ES-I3 (cell line): Measurements from ENCODE around the gene MED13L.
A peak's percentile ranks its signal among the peaks of the same experiment; 100 is the strongest.

Source experiments
- H3K36me3 ChIP-seq: 2 replicates; pipeline ENCODE4 v1.6.1; 2013; ENCODE audit warnings: mild to moderate bottlenecking, low read length, control low read depth, moderate library complexity; ENCODE audit not compliant: insufficient read depth
- H3K4me1 ChIP-seq: 2 replicates; pipeline ENCODE4 v1.6.1; 2013; ENCODE audit warnings: mild to moderate bottlenecking, control low read depth, low read length; ENCODE audit not compliant: insufficient read depth
- H3K9ac ChIP-seq: 2 replicates; pipeline ENCODE4 v1.6.1; 2013; ENCODE audit warnings: low read depth, mild to moderate bottlenecking, low read length, moderate library complexity
- H3K9me3 ChIP-seq: 2 replicates; pipeline ENCODE4 v1.6.1; 2013; ENCODE audit warnings: mild to moderate bottlenecking, low read length, moderate library complexity; ENCODE audit not compliant: control insufficient read depth, insufficient read depth

Gene MED13L

DNA sequence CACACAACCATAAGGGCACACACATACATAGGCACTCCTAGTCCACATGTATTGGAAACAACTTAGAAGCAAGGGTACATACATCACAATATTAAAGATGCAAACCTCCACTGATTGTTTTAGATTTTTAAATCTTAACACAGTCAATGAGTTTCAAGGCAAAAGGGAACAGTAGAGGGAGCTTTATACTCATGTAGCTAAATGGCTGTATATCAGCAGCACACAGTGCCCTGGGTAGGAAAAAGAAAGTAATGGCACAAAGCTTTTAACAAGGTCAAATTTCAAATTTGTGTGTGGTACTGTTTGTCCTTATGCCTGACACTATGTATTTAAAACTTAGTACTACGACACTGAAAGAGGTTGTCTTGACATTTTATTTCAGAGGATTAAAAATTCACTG lies 262.0 kb downstream of the MED13L start:
- Histone ChIP-seq H3K9me3 (no peaks in the 10 kb centered on the region), H3K4me1 (no peaks in the 10 kb centered on the region), H3K9ac (no peak overlapping the region), H3K36me3 (peaks cover 9% of the 10 kb centered on the region)

DNA sequence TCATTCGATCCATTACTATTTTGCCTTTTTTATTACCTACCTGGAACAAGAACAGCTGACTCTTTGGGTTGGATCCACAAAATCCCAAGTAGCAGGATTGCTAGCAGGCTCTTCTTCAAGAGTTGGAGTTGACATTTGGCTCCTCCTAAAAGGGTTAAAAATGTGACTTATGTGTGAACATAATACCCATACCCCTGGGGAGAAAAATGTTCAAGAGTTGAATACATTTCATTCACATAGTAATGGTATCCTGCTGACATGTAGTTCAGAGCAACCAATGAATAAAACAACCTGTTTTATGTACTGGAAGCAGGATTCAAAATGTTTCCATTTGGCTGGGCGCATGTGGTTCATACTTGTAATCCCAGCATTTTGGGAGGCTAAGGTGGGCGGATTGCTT lies 264.7 kb downstream of the MED13L start:
- no peaks in the 10 kb centered on the region for H3K9me3 ChIP-seq
- H3K36me3 ChIP-seq = peaks cover 22% of the 10 kb centered on the region
- H3K9ac ChIP-seq = no peak overlapping the region
- H3K4me1 ChIP-seq = no peaks in the 10 kb centered on the region

DNA sequence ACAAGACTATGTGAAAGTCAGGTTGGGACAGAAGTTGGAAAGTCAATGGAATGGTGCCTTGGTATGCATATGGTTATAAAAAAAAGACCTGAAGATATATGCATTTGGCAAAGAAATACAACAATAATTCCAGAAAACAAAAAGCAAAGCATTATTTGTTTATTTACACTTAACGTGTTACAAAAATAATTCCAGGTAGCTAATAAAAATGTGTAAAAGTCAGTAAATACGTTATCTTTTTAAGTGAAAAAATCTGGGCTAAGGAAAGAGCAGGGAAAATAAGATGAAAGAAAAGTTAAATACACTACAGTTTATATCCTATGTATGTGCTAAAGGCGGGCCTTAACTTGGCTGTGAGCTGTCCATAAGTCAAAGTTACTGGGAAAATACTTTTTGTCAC lies 266.3 kb downstream of the MED13L start:
- no peaks in the 10 kb centered on the region for H3K4me1 ChIP-seq
- H3K9ac ChIP-seq = no peak overlapping the region
- peaks cover 19% of the 10 kb centered on the region for H3K36me3 ChIP-seq
- no peaks in the 10 kb centered on the region for H3K9me3 ChIP-seq

DNA sequence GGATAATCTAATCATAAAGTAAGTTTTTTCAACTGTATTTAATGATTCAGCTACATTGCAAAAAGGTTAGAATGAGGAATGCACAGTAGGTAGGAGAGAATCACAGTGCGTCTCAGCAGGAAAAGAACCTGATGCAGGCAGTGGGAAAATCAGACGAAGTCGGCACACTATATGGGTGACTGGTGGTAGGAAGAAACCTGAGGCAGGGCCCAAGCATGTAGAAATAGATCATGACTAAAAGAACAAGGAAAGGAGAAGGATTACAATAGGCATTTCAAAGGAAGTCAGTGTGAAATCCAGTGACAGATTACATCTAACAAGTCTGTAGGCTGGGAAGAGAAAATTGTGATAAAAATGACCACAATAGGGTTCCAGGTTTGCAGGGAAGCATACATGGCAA lies 267.0 kb downstream of the MED13L start:
- H3K36me3 ChIP-seq = peaks cover 19% of the 10 kb centered on the region
- H3K4me1 ChIP-seq = no peaks in the 10 kb centered on the region
- no peaks in the 10 kb centered on the region for H3K9me3 ChIP-seq
- H3K9ac ChIP-seq = no peak overlapping the region

DNA sequence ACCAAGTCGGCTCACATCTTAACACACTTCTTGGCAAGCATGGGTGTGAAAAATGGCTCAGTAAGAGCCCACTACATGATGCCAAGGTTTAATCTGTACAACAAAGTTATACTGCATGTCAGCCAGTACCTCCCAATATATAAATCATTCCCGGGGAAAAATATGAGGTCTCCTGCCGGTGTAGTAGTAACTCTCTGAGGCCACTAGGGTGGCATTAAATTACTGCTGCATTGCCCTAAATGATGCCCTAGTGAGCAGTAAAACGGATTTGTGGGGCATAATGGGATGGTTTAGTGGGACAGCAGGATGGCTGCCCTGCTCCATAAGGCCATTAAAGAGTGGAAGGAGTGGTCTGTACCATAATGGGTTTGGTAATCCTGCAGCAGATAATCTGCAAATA lies 267.7 kb downstream of the MED13L start:
- peaks cover 19% of the 10 kb centered on the region for H3K36me3 ChIP-seq
- no peaks in the 10 kb centered on the region for H3K4me1 ChIP-seq
- H3K9ac ChIP-seq = no peak overlapping the region

DNA sequence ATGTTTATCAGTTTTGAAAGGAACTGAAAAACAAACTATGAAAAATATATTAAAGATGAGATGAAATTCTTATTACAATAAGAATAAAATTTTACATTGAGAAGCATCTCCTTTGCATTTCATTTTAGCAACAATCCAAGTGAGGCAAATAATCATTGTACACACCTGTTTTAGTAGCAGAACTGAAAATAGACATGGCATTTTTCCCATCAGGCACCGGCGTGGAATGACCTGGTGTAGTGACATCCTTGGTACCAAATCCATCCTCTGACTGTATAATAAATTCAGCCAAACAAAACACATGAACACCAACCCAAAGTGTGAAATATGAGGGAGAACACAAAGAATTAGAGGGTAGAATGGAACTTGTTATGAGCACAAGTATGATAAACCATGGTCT lies 271.4 kb downstream of the MED13L start:
- H3K9ac ChIP-seq = no peak overlapping the region
- no peaks in the 10 kb centered on the region for H3K9me3 ChIP-seq
- H3K36me3 ChIP-seq = peaks cover 12% of the 10 kb centered on the region
- H3K4me1 ChIP-seq = no peaks in the 10 kb centered on the region

More for the DNA sequence above, 267.7 kb downstream of the MED13L start:
- H3K9me3 ChIP-seq = no peaks in the 10 kb centered on the region

DNA sequence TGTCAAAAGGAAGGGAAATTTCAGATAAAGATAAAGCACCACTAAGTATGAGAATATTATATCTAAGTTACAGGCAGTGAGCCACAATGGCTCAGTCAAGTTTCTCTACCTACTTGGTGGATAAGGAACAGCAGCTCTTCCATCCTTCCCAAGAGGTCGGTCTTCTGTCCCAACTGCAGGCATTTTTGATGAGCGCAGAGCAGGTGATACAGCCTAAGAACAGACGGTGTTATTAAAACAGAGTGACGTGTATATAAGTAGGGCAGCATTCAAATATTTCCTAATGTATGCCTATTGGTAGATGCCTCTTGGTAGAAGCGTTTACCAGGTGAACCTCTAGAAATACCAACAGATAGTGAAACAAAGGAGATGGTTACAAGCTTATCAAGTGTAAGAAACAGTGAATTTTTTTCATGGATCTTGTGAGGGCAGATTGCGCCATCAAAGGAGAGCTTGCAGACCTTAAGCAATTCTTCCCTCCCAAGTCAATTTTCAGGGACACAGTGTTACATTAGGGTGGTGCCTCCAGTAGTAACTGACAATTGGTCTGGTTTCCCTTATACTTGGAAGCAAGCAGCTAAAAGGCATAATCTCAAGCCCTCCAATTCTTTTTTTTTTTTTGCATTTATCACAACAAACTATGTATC lies 274.5 kb downstream of the MED13L start:
- no peaks in the 10 kb centered on the region for H3K9me3 ChIP-seq
- H3K36me3 ChIP-seq = peaks cover 2% of the 10 kb centered on the region; the same call in 1 of the 2 replicates
- H3K9ac ChIP-seq = no peak overlapping the region
- H3K4me1 ChIP-seq = no peaks in the 10 kb centered on the region

DNA sequence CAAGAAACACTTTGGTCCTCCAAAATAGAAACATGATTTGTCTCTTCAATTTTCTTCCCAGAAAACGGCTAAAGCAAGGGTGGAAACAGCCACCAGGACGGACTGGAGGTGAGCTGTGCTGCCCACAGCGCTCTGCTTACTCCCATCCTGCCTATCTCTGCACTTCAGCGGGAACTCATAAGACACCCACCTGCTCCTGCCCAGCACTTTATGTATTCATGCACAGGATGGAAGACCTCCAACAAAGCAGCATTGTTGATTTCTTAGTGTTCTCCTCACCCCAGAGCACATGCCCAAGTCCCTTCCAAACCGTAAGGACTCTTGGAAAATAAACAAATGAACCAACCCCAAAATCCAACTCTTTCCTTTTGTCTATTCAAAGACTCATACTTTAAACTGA lies 277.2 kb downstream of the MED13L start:
- Histone ChIP-seq H3K4me1 (no peaks in the 10 kb centered on the region), H3K36me3 (peaks cover 13% of the 10 kb centered on the region)

DNA sequence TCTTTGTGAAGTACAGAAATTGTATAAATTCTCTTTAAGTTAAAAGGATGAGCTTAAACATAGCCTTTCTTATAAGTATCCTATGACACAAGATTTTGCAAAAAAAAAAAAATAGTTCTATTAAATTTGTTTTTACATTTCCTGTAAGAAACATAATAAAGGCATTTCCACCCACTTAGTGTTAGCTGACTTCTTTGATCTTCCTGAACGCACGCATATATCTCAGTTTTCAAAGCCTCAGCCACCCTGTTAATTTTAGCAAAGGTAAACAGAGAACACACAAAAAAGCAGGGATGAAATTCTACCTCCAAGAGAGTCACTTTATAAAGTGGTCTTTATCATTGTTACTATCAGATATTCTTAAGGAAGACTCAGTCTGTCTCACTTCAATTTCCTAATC lies 277.9 kb downstream of the MED13L start:
- no peaks in the 10 kb centered on the region for H3K4me1 ChIP-seq
- H3K9ac ChIP-seq = no peak overlapping the region
- H3K36me3 ChIP-seq = peaks cover 13% of the 10 kb centered on the region
- no peaks in the 10 kb centered on the region for H3K9me3 ChIP-seq

More for the DNA sequence above, 277.2 kb downstream of the MED13L start:
- H3K9me3 ChIP-seq = no peaks in the 10 kb centered on the region
- H3K9ac ChIP-seq = no peak overlapping the region

DNA sequence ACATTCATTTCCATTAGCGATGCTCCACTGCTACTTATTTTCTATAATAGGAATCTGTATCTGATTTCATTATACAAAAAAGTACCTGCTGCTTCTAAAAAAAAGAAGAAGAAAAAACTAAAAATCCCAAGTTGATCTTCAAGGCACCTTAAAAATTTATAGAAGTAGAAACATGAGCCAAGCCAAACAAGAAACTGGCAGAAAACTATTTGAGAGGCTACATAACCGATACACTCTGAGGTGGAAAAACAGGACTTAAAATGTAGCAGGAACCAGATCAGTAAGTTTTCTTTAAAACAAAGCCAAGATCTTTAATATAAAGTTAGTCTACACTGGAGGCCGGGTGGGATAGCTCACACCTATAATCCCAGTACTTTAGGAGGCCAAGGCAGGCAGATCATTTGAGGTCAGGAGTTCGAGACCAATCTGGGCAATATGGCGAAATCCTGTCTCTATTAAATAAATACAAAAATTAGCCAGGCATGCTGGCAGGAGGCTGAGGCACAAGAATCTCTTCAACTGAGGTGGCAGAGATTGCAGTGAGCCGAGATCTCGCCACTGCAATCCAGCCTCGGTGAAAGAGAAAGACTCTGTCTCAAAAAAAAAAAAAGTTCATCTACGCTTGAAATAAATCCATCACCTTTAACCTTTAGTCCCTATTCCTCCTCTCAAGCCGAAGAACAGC lies 278.6 kb downstream of the MED13L start:
- H3K9ac ChIP-seq = no peak overlapping the region
- no peaks in the 10 kb centered on the region for H3K4me1 ChIP-seq
- H3K9me3 ChIP-seq = no peaks in the 10 kb centered on the region
- peaks cover 13% of the 10 kb centered on the region for H3K36me3 ChIP-seq

DNA sequence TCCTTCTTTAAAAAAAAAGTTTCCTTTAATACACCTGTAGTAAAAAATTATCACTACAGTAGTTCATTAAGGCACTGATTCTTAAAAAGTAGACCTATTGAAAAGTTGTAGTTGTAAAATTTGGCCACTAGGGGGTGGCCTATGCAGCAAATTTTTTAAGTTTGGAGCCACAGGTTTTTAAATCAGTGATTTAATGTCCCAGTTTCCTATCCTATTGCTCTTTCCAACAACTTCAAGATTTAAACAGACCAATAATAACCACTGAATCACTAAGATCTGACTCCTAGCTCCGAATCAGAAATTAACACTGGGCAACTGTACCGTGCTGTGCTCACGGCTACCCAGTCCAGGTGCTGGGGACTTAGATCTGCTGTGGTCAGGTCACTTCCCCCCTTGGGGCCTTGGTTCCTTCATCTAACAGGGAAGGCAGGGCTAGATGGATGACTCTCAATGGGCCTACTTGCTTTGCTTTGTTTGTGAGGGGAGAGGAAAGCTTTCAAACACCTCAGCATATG lies 279.3 kb downstream of the MED13L start:
- no peaks in the 10 kb centered on the region for H3K9me3 ChIP-seq
- H3K36me3 ChIP-seq = peaks cover 13% of the 10 kb centered on the region
- no peaks in the 10 kb centered on the region for H3K4me1 ChIP-seq
- H3K9ac ChIP-seq = 0 out of 2 replicates have a peak overlapping the region, but pooled peaks have one; percentile 2

DNA sequence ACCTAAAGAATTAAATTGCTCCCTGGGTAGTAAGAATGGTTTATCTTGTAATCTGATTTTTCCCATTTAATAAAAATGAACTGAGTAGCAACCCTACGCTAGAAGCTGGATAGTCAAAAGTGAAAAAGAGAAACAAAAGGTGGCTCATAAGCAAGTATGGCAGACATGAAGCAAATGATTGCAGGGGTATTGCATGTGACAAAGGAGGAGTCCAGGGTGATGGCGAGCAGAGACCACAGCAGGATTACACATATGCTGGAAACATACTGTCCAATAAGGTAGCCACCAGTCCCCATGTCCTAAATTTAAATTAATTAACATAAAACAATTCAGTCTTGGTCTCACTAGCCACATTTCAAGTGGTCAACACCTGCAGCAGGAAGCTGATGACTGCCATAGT lies 283.8 kb downstream of the MED13L start:
- H3K36me3 ChIP-seq = peaks cover 24% of the 10 kb centered on the region
- no peak overlapping the region for H3K9ac ChIP-seq
- no peaks in the 10 kb centered on the region; the same call in 1 of the 2 replicates for H3K4me1 ChIP-seq
- H3K9me3 ChIP-seq = no peaks in the 10 kb centered on the region

DNA sequence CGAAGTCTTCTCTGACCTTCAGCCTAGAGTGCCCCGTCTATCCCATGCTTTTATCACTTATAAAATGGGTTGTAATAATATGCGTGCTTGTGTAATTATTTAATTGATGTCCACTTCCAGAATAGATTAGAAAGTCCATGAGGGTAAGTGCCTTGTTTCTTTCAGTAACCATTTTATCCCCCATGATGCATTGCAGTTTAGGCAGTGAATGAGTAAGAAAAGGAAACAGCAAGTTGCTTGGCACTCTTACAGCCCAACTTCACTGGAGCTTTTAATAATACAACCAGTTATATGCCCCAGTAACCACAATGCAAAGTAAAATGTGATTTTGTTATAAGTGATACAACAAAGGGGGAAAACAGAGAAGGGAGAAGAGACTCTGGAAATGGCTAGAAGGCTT lies 287.3 kb downstream of the MED13L start:
- no peak overlapping the region for H3K9ac ChIP-seq
- H3K4me1 ChIP-seq = peaks cover 7% of the 10 kb centered on the region; the same call in 1 of the 2 replicates
- H3K36me3 ChIP-seq = peaks cover 14% of the 10 kb centered on the region
- H3K9me3 ChIP-seq = no peaks in the 10 kb centered on the region

DNA sequence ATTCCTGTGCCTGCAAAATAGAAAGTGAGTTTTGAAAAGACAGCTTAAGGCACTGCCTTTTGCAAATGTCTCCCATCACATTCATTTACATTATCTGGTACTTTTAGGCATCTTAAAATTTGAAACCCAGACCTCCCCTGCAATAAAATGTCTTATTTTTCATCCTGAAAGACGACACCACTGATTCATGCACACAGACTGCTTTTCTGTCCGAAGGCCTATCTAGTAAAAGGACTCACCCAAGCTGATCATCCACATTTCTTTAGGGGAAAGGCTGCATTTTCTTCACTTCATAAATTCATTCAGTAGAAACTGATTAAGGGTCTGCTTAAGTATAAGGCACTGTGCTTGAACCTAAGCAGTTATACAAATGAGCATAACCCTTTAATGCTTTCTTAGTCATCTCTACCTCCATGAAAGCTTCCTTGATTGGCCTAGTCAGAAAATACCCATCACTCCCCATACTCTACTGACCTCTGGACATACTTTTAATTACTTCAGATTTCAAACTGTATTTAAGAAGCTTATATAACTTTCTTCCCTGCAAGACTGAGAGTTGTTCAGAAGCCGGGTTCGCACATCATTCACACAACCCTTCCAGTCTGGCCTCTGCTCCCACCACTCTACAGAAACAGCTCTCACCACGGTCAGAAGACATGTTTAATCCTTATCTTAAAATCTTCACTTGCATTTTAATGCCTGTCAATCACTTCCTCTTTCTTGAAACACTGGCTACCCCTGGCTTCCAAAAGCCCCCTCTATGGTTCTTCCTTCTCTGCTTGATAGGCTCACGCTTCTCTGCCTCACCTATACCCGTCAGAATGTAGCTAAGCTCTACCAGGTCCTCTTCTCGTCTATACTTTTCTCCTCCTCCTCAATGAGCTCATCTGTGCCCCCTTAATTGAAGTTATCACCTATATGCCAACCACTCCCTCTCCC lies 288.6 kb downstream of the MED13L start:
- H3K36me3 ChIP-seq = peaks cover 14% of the 10 kb centered on the region
- no peaks in the 10 kb centered on the region for H3K9me3 ChIP-seq
- H3K4me1 ChIP-seq = peaks cover 7% of the 10 kb centered on the region; the same call in 1 of the 2 replicates
- H3K9ac ChIP-seq = no peak overlapping the region
